ENCODE results near the gene ACKR3.

- TF ChIP-seq CTCF (IDR thresholded peaks at IDR 0.05) (no peak), POLR2A (IDR thresholded peaks at IDR 0.05) (no peak)
Measured at GRCh38 chr2:236631281-236631855, 61.7 kb downstream of the ACKR3 start.
